ENCODE data around the gene LGALS7B. TPM values are rescaled to one million over a fixed set of nuclear protein-coding genes. Genes with fewer than 3 reads are reported as not detected.

The LGALS7B gene
- total RNA-seq, 1 experiment from 2014 or later: 1.2 TPM

GRCh38 chr19:38833092-38833425, 44.1 kb downstream of the LGALS7B start (continued):
- no peak for TF ChIP-seq AR (CRISPR knock-in tag; IDR thresholded peaks at IDR 0.05)
- no peak for TF ChIP-seq FOXP4 (CRISPR knock-in tag; IDR thresholded peaks at IDR 0.05)
- TF ChIP-seq PRDM15 (CRISPR knock-in tag; IDR thresholded peaks at IDR 0.05): no peak
- no peak for TF ChIP-seq NR3C1 (CRISPR knock-in tag; conservative IDR thresholded peaks at IDR 0.05; ENCODE audit: low read depth)
- no peak for TF ChIP-seq CREM (CRISPR knock-in tag; IDR thresholded peaks at IDR 0.05)
- TF ChIP-seq MYBL2 (CRISPR knock-in tag; IDR thresholded peaks at IDR 0.05): no peak
- TF ChIP-seq NR1H2 (CRISPR knock-in tag; IDR thresholded peaks at IDR 0.05): no peak
- TF ChIP-seq GTF2I (CRISPR knock-in tag; conservative IDR thresholded peaks at IDR 0.05): no peak
- no peak for TF ChIP-seq PRRX2 (CRISPR knock-in tag; IDR thresholded peaks at IDR 0.05)
- no peak for TF ChIP-seq HMGA2 (CRISPR knock-in tag; IDR thresholded peaks at IDR 0.05)
- TF ChIP-seq CREB1 (CRISPR knock-in tag; IDR thresholded peaks at IDR 0.05): no peak
- TF ChIP-seq ZNF423 (CRISPR knock-in tag; IDR thresholded peaks at IDR 0.05): no peak
- no peak for TF ChIP-seq SOX15 (CRISPR knock-in tag; IDR thresholded peaks at IDR 0.05)
- TF ChIP-seq TEAD4 (CRISPR knock-in tag; IDR thresholded peaks at IDR 0.05): no peak
- no peak for TF ChIP-seq IRF1 (CRISPR knock-in tag; IDR thresholded peaks at IDR 0.05)

GRCh38 chr19:38834104-38834490, 45.1 kb downstream of the LGALS7B start:
- Mint-ChIP-seq H3K4me3 (no peak overlapping the region), H3K27me3 (ENCODE audit: low read depth) (no peaks in the 10 kb centered on the region), H3K9me3 (no peaks in the 10 kb centered on the region), H3K4me1 (peaks cover 14% of the 10 kb centered on the region), H3K36me3 (peaks cover 44% of the 10 kb centered on the region), H3K27ac (peak overlapping the region; percentile 54)
- ATAC-seq: no peak
- no peak for DNase-seq (ENCODE audit: low spot score)
- ChIA-PET POLR2A (no interaction called here), CTCF (interaction anchor here (1.6 kb wide), 2 partner anchors 35 to 41 kb away, joined by 3 to 4 read pairs; no protein-coding TSS in a partner anchor)
- TF ChIP-seq MYBL2 (CRISPR knock-in tag; IDR thresholded peaks at IDR 0.05) (no peak), GTF2I (CRISPR knock-in tag; conservative IDR thresholded peaks at IDR 0.05) (no peak), ATF3 (CRISPR knock-in tag; conservative IDR thresholded peaks at IDR 0.05) (no peak), E2F4 (CRISPR knock-in tag; IDR thresholded peaks at IDR 0.05; ENCODE audit: borderline replicate concordance, low read depth) (no peak), ZNF281 (CRISPR knock-in tag; IDR thresholded peaks at IDR 0.05) (no peak), USF2 (CRISPR knock-in tag; IDR thresholded peaks at IDR 0.05) (no peak), NFATC4 (CRISPR knock-in tag; IDR thresholded peaks at IDR 0.05) (no peak), PRRX2 (CRISPR knock-in tag; IDR thresholded peaks at IDR 0.05) (no peak), ZNF671 (CRISPR knock-in tag; IDR thresholded peaks at IDR 0.05) (no peak), CDX4 (CRISPR knock-in tag; IDR thresholded peaks at IDR 0.05; ENCODE audit: borderline replicate concordance) (no peak)
